D341Med (cell line): Measurements from ENCODE around the gene APBB2.
A peak's percentile ranks its signal among the peaks of the same experiment; 100 is the strongest.
"Not testable (repeated sequence)": the region's sequence is repeated elsewhere in the genome, so short reads cannot be mapped to it uniquely, and the experiment has no call there.

Experiments used
- DNase-seq: peaks from one replicate; pipeline ENCODE4 v3.0.0; 2012; ENCODE audit warnings: low spot score

Gene APBB2

DNA sequence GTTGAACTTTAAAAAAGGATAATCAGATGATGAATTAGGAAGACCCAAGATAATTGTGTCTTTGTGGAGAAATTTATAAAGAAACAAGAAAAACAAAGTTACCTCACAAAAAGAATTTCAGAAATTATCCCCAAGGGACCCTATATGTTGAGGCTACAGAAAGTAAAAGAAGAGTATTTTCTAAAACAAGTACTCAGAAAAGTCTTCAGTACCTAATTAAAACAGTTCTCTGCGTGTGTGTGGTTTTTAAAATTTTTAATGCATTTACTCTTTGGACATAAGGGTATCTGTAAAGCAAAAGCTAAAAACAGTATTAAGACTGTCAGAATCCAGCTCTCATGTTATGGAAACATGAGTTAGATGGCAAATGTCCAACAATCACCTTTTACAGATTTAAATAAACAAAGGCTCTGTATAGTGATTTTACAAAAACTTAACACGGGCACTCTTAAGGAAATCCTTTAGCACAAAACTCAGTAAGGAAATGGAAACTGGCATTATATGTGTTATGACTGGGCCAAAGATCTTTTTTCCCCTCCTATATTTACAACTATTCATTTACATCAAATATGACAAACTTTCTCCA, 277.1 kb downstream of the APBB2 start:
- DNase-seq, result no peak

DNA sequence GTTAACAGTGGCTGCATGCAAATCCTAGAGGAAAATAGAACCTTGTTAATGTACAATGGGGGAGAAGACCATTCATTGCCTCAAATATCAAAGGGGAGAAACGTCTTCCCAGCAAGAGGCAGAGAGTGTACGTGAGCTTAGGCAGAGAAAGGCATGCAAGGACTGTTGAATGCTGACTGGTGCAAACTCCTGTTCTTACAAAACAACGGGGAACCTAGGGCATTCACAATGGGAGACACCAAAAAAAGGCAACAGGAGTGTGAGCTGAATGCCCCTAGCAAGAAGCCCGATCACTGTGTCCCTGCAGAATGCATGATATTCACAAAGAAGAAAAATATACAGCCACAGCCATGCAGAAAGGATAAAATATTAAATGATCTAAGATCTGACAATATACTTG, 279.7 kb downstream of the APBB2 start:
- DNase-seq, result no peak

DNA sequence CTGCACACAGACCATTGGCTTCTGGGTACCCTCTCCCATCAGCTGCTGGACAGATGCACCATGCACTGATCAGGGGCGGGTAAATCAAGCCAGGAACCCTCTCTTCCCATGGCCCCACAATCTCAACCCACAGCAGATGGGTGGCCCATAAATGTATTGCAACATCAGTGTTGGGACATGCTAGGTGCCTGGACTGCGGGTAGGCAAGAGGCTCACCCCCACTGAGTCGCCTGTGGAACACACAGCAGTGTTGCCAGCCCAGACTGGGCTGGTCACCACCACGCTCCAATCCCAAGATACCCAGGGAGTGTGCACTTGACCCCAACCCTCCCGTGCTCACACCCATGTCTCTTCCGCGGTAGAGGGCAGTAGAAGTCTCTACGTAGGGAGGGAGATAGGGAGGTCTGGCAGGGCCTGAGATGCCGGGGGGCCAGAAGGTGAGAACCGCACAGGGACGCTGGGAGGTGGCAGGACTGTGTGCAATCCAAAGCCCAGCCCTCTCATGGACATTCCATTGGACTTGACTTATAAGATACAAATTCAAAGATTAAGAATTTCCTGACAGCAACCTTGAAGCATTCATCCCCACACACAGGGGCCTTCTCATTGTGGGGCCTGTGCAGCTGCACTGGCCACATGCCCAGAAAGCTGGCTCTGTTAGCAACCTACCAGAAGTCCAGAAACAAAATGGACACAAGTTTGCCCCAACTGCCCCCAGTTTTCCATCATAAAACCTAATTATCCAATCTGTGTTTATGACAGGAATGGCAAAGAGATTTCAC, 280.9 kb downstream of the APBB2 start:
- no peak for DNase-seq

- no peak for DNase-seq
Observed at GRCh38 chr4:40931841-40932240, 282.5 kb downstream of the APBB2 start.

DNA sequence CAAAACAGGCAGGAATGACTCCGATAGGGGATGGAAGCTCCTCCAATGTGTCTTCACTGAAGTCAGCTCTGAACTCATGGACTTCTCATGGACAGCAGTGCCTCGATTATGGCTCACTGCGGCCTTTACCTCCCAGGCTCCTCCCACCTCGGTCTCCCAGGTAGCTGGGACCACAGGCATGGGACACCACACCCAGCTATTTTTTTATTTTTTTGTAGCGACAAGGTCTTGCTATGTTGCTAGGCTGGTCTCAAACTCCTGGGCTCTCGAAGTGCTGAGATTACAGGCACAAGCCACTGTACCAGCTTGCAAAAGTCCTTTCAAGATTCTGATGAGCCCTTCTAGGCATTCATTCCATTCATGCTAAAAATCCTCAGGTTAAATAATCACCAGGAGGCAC, 283.1 kb downstream of the APBB2 start:
- no peak for DNase-seq

- DNase-seq, result no peak
Observed at GRCh38 chr4:40927074-40927473, 287.3 kb downstream of the APBB2 start.

- DNase-seq, result no peak
Observed at GRCh38 chr4:40924793-40925117, 289.6 kb downstream of the APBB2 start.

DNA sequence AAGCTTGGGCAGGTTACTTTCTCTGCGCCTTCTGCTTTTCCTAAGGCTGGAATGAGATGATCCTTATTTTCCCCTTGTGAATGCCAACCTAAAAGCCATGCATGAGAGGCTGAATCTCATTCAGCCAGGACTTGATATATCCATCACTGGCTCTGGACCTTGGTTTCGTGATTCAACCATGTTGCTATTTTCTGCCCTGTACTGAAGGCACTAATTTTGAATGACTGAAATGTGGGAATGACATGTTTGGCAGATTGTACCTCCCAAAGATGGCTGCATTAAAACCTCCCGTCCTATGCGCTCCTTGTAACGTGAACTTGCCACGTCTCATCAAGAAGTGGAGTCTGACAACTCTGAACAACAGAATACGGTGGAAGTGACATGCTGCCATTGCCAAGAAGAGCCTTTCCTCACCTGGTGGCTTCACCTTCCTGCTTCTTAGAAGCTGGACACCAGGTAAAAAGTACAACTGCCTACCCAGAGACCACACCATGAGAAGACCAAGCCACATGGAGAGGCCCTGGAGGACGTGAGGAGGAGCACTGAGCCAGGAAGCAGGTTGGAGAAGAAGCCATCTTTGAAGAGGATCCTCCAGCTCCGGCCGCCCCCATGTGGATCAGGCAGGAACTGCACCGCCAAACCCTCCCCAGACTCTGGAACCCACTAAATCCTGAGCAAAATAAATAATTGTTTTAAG, 290.1 kb downstream of the APBB2 start:
- DNase-seq, result peak; percentile 85

DNA sequence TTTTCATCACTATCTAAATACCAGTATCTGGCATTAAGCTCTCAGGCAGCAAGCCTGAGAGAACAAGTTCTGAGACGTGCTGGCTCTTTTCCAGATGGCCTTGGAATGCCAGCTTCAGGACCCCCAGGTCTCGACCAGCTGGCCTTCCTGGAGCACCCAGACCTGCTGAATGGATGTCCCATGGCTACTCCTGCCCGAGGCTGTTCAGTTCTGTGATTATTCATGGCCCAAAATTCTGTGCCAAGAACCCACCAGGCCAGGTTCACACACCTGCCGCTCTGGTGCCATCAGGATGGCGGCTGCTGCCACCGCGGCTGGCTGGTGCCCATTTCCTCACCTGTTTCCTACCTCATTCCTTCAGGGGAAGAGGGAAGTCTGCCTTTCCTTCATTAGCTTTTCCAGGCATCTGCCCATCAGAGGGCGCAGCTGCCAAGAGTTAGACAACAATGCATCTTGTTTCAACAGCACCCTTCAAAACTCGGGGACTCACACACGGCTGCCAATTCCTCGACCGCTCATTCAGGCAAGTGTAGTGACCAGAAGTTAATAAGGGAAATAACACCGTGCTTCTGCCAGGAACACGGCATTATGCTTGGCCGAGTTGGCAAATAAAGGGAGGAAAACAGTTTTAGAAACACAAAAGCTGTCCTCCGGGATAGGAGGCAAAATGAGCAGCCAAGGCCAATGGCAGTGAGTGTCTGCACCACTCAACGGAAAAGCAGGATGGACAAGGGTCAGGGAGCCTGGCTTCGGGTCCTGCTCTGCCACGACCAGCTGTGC, 290.8 kb downstream of the APBB2 start:
- no peak for DNase-seq

- DNase-seq, result not testable (repeated sequence)
Observed at GRCh38 chr4:40919976-40920375, 294.4 kb downstream of the APBB2 start.

DNA sequence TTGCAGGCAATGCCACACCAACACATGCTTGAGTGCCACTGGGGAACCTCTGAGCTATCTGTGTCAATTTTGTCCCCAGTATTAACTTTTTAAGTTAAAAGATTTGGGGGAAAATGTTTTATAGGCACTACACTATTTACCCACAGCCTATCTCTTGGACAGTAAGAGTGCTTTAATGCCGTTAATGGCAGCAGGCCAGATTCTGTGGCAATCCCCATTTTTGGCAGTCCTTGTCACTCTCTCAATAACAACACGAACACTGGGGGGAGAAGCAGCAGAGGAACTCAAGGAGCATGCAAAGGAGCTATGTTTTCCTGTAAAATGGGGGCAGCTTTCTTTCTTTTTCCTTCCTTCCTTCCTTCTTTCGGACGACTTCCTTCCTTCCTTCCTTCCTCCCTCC, 296.0 kb downstream of the APBB2 start:
- peak; percentile 70 for DNase-seq

DNA sequence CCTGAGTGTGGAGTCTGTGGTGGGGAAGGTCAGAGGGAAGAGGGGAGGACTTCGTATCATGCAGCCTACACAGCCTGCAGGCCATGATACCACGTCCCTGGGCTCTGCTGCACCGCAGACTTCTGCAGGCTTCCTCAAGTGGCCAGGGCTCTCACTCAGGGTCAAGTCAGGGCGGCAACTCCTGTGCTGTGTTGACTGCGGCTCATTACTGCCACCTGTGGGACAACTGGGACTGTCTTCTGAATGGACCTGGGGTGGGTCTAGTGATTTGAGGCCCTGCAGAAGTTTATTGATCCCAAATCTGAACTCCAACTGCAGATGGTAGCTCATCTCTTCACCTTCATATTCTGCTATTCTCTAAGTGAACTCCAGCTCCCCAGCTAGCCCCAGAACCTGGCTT, 297.5 kb downstream of the APBB2 start:
- DNase-seq, result no peak

GRCh38 chr4:40916218-40916555, 298.2 kb downstream of the APBB2 start:
- DNase-seq, result no peak

DNA sequence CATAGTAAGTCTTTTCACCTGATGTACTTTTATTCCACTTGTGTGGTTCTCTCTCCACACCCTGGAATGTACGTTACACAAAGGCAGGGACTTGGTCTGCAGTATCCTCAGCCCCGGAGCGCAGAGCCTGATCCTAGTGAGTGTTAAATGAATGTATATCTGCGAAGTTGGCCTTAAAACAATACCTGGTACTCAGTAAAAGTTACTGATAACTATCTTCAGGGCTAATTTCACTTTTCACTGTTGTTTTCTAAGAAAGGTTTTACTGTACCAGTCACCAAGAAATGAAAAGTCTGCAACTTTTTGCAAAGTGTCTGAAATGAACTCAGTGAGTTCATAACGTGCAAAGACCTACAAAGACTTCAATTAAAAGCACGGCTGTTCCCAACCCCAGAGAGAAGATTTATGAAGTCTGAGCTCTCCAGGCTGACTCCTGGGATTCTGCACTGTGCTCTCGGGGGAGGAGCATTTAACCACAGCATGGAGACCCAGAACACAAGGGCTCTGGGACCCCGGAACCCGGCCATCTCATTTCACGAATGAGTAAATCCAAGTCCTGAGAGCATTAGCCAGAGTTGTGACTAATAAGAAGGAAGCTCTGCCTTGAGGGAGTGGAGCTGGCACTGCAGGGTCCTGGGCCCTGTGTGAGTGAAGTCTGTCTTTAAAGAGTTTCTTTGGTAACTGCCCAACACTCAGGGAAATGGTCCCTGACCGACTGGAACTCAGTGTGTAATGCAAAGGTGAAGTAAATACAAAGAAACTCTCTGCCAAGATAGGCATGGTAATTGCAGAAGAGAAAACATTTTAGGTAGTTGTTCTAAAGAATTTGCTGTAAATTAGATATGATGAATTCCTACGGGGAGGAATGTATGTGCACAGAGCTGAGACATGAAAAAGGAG, 298.8 kb downstream of the APBB2 start:
- peak; percentile 54 for DNase-seq

- no peak for DNase-seq
Observed at GRCh38 chr4:40912460-40913184, 301.7 kb downstream of the APBB2 start.

GRCh38 chr4:40910706-40911105, 303.6 kb downstream of the APBB2 start:
- no peak for DNase-seq

DNA sequence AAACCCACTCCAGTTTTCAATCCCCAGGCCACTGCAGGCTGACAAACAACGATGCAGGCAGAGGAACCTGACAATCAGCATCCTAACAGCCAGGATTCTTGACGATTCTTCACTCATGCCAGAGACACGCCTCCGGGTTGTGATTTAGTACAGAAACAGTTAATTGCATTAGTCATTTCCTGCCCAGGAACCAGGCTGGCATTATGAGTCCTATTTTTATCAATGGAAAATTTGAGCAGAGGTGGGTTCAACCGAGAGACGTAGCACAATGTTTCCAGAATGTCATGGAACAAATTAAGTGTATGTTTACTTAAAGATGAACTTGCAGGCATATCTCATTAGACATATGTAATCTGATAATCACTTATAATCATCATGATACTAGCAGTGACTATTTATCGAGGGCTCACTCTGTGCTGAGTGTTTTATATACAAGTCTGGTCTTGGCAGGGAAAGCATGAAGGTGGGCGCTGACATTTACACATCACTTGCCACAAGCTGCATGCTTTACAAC, 304.9 kb downstream of the APBB2 start:
- no peak for DNase-seq

GRCh38 chr4:40908702-40909362, 305.5 kb downstream of the APBB2 start:
- DNase-seq, result peak; percentile 87

DNA sequence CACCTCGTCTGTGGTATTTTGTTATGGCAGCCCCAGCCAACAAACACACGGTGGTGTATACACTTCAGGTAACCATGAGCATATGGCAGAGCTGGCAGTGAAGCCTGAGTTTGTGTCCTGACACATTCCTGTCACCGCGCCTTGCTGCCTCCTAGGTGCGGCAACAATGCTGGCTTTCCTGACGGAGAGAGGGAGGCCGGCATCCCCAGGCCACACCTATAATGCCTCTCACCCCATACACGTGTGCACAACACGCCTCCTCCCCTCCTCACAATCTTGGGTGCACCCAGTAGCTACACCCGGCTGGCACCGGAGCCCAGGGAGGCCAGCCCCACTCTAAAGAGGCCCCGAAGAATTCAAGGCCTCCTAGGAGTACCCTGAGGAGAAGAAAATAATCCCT, 306.0 kb downstream of the APBB2 start:
- DNase-seq, result no peak

DNA sequence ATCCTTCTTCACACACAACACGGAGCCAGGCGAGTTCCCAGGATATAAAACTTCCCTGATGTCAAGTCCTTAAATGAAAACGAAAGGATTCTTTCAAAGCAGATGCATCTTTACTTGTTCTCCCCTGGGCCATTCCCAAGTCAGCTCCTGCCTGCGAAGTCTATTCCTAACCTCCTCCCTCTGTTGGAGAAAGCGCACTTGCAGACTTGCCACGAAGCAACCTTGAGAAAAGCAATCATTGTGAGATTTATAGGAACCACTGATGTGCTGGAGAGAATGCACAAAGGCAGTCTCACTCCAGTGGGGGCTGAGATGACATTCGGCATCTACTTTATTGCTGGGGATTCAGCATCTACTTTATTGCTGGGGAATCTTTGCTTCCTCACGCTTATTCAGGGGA, 308.9 kb downstream of the APBB2 start:
- DNase-seq, result no peak
